ENCODE results near the gene ZNF768. TPM values are rescaled to one million over a fixed set of nuclear protein-coding genes. Genes with fewer than 3 reads are reported as not detected.
"Not testable (repeated sequence)": the region's sequence is repeated elsewhere in the genome, so short reads cannot be mapped to it uniquely, and the experiment has no call there.

The ZNF768 gene
- total and polyA plus RNA-seq, 5 donors from 2014 or later: 0.40 to 4.0 (median 0.81) TPM

- not testable (repeated sequence) for H3K27ac ChIP-seq (ENCODE audit: insufficient read depth, low read length, poor library complexity, severe bottlenecking); ATAC-seq (ENCODE audit: low read depth in 2 of 2); H3K4me3 ChIP-seq (ENCODE audit: low read depth, low read length); H3K27me3 Mint-ChIP-seq; H3K9me3 Mint-ChIP-seq; H3K9me3 ChIP-seq (ENCODE audit: control insufficient read depth in 2 of 2, low read length in 2 of 2); DNase-seq; H3K27me3 ChIP-seq (ENCODE audit: control insufficient read depth, insufficient read depth, low read length)
- Histone ChIP-seq H3K36me3 (ENCODE audit: control insufficient read depth, insufficient read depth, low read length) (peaks cover 57% of the 10 kb centered on the region), H3K4me1 (ENCODE audit: control insufficient read depth, insufficient read depth, low read length, poor library complexity, severe bottlenecking) (peaks cover 52% of the 10 kb centered on the region)
- H3K4me1 Mint-ChIP-seq: peaks cover 5 to 75% (median 44%) of the 10 kb centered on the region in 4 donors
- H3K36me3 Mint-ChIP-seq: peaks cover 48% of the 10 kb centered on the region
- H3K27ac Mint-ChIP-seq: peak overlapping the region; percentile 81 to 91 (median 85)
- peak overlapping the region in 2 of 4 donors; percentile 46 to 66 for H3K4me3 Mint-ChIP-seq
Measured at GRCh38 chr16:30477773-30478172, 48.6 kb downstream of the ZNF768 start.

GRCh38 chr16:30476991-30477390 lies 49.4 kb downstream of the ZNF768 start:
- H3K27ac Mint-ChIP-seq: peak overlapping the region; percentile 81 to 91 (median 85)
- ATAC-seq (ENCODE audit: low read depth in 2 of 2) (no peak), DNase-seq (no peak)
- Histone ChIP-seq H3K4me3 (ENCODE audit: low read depth, low read length) (no peak overlapping the region), H3K27me3 (ENCODE audit: control insufficient read depth, insufficient read depth, low read length) (no peaks in the 10 kb centered on the region), H3K4me1 (ENCODE audit: control insufficient read depth, insufficient read depth, low read length, poor library complexity, severe bottlenecking) (peaks cover 55% of the 10 kb centered on the region), H3K9me3 (ENCODE audit: control insufficient read depth in 2 of 2, low read length in 2 of 2) (no peaks in the 10 kb centered on the region), H3K36me3 (ENCODE audit: control insufficient read depth, insufficient read depth, low read length) (peaks cover 49% of the 10 kb centered on the region), H3K27ac (ENCODE audit: insufficient read depth, low read length, poor library complexity, severe bottlenecking) (peak overlapping the region; percentile 64)
- no peaks in the 10 kb centered on the region for H3K9me3 Mint-ChIP-seq
- peak overlapping the region in 3 of 4 donors; percentile 15 to 66 (median 56) for H3K4me3 Mint-ChIP-seq
- peaks cover 44% of the 10 kb centered on the region for H3K36me3 Mint-ChIP-seq
- H3K4me1 Mint-ChIP-seq: peaks cover 10 to 78% (median 43%) of the 10 kb centered on the region in 4 donors
- H3K27me3 Mint-ChIP-seq: no peaks in the 10 kb centered on the region

GRCh38 chr16:30474684-30475083 lies 51.7 kb downstream of the ZNF768 start:
- peaks cover 35% of the 10 kb centered on the region for H3K36me3 Mint-ChIP-seq

GRCh38 chr16:30474074-30474452 lies 52.3 kb downstream of the ZNF768 start:
- H3K36me3 ChIP-seq (ENCODE audit: control insufficient read depth, insufficient read depth, low read length): peaks cover 22% of the 10 kb centered on the region
- H3K27me3 Mint-ChIP-seq: no peaks in the 10 kb centered on the region
- peak overlapping the region; percentile 89 for H3K4me3 ChIP-seq (ENCODE audit: low read depth, low read length)
- peaks cover 77% of the 10 kb centered on the region for H3K4me1 ChIP-seq (ENCODE audit: control insufficient read depth, insufficient read depth, low read length, poor library complexity, severe bottlenecking)
- H3K4me3 Mint-ChIP-seq: peak overlapping the region; percentile 89 to 100 (median 98)
- peaks cover 35% of the 10 kb centered on the region for H3K36me3 Mint-ChIP-seq
- peak overlapping the region; percentile 93 to 99 (median 96) for H3K27ac Mint-ChIP-seq
- H3K27me3 ChIP-seq (ENCODE audit: control insufficient read depth, insufficient read depth, low read length): no peaks in the 10 kb centered on the region
- ATAC-seq (ENCODE audit: low read depth in 2 of 2): no peak
- peaks cover 19 to 88% (median 45%) of the 10 kb centered on the region in 4 donors for H3K4me1 Mint-ChIP-seq
- peak overlapping the region; percentile 87 for H3K27ac ChIP-seq (ENCODE audit: insufficient read depth, low read length, poor library complexity, severe bottlenecking)
- H3K9me3 ChIP-seq (ENCODE audit: control insufficient read depth in 2 of 2, low read length in 2 of 2): no peaks in the 10 kb centered on the region
- no peak for DNase-seq
- H3K9me3 Mint-ChIP-seq: no peaks in the 10 kb centered on the region

More at GRCh38 chr16:30474684-30475083, 51.7 kb downstream of the ZNF768 start:
- Mint-ChIP-seq H3K4me1 (peaks cover 16 to 85% (median 42%) of the 10 kb centered on the region in 4 donors), H3K27me3 (no peaks in the 10 kb centered on the region), H3K27ac (peak overlapping the region; percentile 63 to 90 (median 85)), H3K4me3 (peak overlapping the region; percentile 88 to 98 (median 94)), H3K9me3 (no peaks in the 10 kb centered on the region)
- H3K4me1 ChIP-seq (ENCODE audit: control insufficient read depth, insufficient read depth, low read length, poor library complexity, severe bottlenecking): peaks cover 72% of the 10 kb centered on the region
- H3K27ac ChIP-seq (ENCODE audit: insufficient read depth, low read length, poor library complexity, severe bottlenecking): peak overlapping the region; percentile 87
- H3K4me3 ChIP-seq (ENCODE audit: low read depth, low read length): peak overlapping the region; percentile 89
- H3K9me3 ChIP-seq (ENCODE audit: control insufficient read depth in 2 of 2, low read length in 2 of 2): no peaks in the 10 kb centered on the region
- DNase-seq (no peak), ATAC-seq (ENCODE audit: low read depth in 2 of 2) (no peak)
- H3K36me3 ChIP-seq (ENCODE audit: control insufficient read depth, insufficient read depth, low read length): peaks cover 27% of the 10 kb centered on the region
- no peaks in the 10 kb centered on the region for H3K27me3 ChIP-seq (ENCODE audit: control insufficient read depth, insufficient read depth, low read length)

Other genes starting within 250 kb of the ZNF768 start
- 46.7 TPM for gene CD2BP2, start 171.3 kb downstream of the ZNF768 start, total RNA-seq
- gene CD2BP2, start 171.3 kb downstream of the ZNF768 start, polyA plus RNA-seq: 10 to 100 TPM; 33.5 to 42.1 (median 37.2) TPM
- gene TBC1D10B, start 156.1 kb downstream of the ZNF768 start, total RNA-seq: 32.2 TPM
- gene TBC1D10B, start 156.1 kb downstream of the ZNF768 start, polyA plus RNA-seq: 10 to 100 TPM in 1 of 4 donors, 1 to 10 TPM in 3; 7.1 to 11.7 (median 8.2) TPM
- 4.1 TPM for gene MYL11, start 151.8 kb downstream of the ZNF768 start, total RNA-seq
- 1 to 10 TPM in 1 of 4 donors, not detected in 3; 1.7 TPM for gene MYL11, start 151.8 kb downstream of the ZNF768 start, polyA plus RNA-seq
- 198 TPM for gene SEPTIN1, start 144.0 kb downstream of the ZNF768 start, total RNA-seq
- 100 to 1,000 TPM; 157 to 205 (median 170) TPM for gene SEPTIN1, start 144.0 kb downstream of the ZNF768 start, polyA plus RNA-seq
- gene ZNF48, start 131.1 kb downstream of the ZNF768 start, total RNA-seq: 6.0 TPM
- 1 to 10 TPM; 4.5 to 8.0 (median 6.7) TPM for gene ZNF48, start 131.1 kb downstream of the ZNF768 start, polyA plus RNA-seq
- 2.3 TPM for gene ZNF771, start 119.0 kb downstream of the ZNF768 start, total RNA-seq
- 1 to 10 TPM; 1.7 to 3.8 (median 3.3) TPM for gene ZNF771, start 119.0 kb downstream of the ZNF768 start, polyA plus RNA-seq
- gene DCTPP1, start 96.5 kb downstream of the ZNF768 start, total RNA-seq: 20.1 TPM
- gene DCTPP1, start 96.5 kb downstream of the ZNF768 start, polyA plus RNA-seq: 100 to 1,000 TPM in 3 of 4 donors, 10 to 100 TPM in 1; 93.5 to 110 (median 103) TPM
- gene SEPHS2, start 80.7 kb downstream of the ZNF768 start, total RNA-seq: 26.0 TPM
- 10 to 100 TPM; 76.4 to 89.8 (median 81.5) TPM for gene SEPHS2, start 80.7 kb downstream of the ZNF768 start, polyA plus RNA-seq
- gene ITGAL, start 53.8 kb downstream of the ZNF768 start, total RNA-seq: 393 TPM
- 100 to 1,000 TPM; 106 to 155 (median 116) TPM for gene ITGAL, start 53.8 kb downstream of the ZNF768 start, polyA plus RNA-seq
- 5.0 TPM for gene ZNF747, start 8.3 kb upstream of the ZNF768 start, total RNA-seq
- 1 to 10 TPM; 6.4 to 9.4 (median 8.6) TPM for gene ZNF747, start 8.3 kb upstream of the ZNF768 start, polyA plus RNA-seq
- gene ZNF764, start 31.8 kb upstream of the ZNF768 start, total RNA-seq: 15.6 TPM
- 1 to 10 TPM; 4.8 to 6.5 (median 5.7) TPM for gene ZNF764, start 31.8 kb upstream of the ZNF768 start, polyA plus RNA-seq
- 12.1 TPM for gene ZNF688, start 45.1 kb upstream of the ZNF768 start, total RNA-seq
- 10 to 100 TPM; 34.5 to 59.1 (median 50.5) TPM for gene ZNF688, start 45.1 kb upstream of the ZNF768 start, polyA plus RNA-seq
- 9.3 TPM for gene ZNF785, start 59.1 kb upstream of the ZNF768 start, total RNA-seq
- 1 to 10 TPM; 1.4 to 3.5 (median 2.5) TPM for gene ZNF785, start 59.1 kb upstream of the ZNF768 start, polyA plus RNA-seq
- gene ZNF689, start 83.8 kb upstream of the ZNF768 start, total RNA-seq: 14.0 TPM
- 10 to 100 TPM in 2 of 4 donors, 1 to 10 TPM in 2; 8.1 to 16.0 (median 12.2) TPM for gene ZNF689, start 83.8 kb upstream of the ZNF768 start, polyA plus RNA-seq
- gene PRR14, start 124.4 kb upstream of the ZNF768 start, total RNA-seq: 104 TPM
- gene PRR14, start 124.4 kb upstream of the ZNF768 start, polyA plus RNA-seq: 10 to 100 TPM; 12.7 to 15.5 (median 13.8) TPM
- 179 TPM for gene FBRS, start 131.9 kb upstream of the ZNF768 start, total RNA-seq
- gene FBRS, start 131.9 kb upstream of the ZNF768 start, polyA plus RNA-seq: 1 to 10 TPM; 2.3 to 4.2 (median 3.3) TPM
- gene SRCAP, start 172.6 kb upstream of the ZNF768 start, total RNA-seq: 83.0 TPM
- 10 to 100 TPM in 1 of 4 donors, 1 to 10 TPM in 3; 4.9 to 12.4 (median 7.5) TPM for gene SRCAP, start 172.6 kb upstream of the ZNF768 start, polyA plus RNA-seq
- gene PHKG2, start 221.9 kb upstream of the ZNF768 start, total RNA-seq: 43.9 TPM
- 10 to 100 TPM; 39.5 to 48.5 (median 44.7) TPM for gene PHKG2, start 221.9 kb upstream of the ZNF768 start, polyA plus RNA-seq
- 1.8 TPM for gene CFAP119, start 235.5 kb upstream of the ZNF768 start, total RNA-seq
- 1 to 10 TPM in 1 of 4 donors, under 1 TPM in 2, not detected in 1; 0.23 to 1.5 (median 0.59) TPM for gene CFAP119, start 235.5 kb upstream of the ZNF768 start, polyA plus RNA-seq
- 66.2 TPM for gene RNF40, start 235.8 kb upstream of the ZNF768 start, total RNA-seq
- 10 to 100 TPM; 19.0 to 26.9 (median 22.9) TPM for gene RNF40, start 235.8 kb upstream of the ZNF768 start, polyA plus RNA-seq

Measured in CD4-positive, CD25-positive, alpha-beta regulatory T cell (primary cell).